Adipocyte (in vitro differentiated cells): ENCODE results near the gene GAS2.

ENCODE experiments used
- DNase-seq: peaks from one replicate; pipeline ENCODE4 v3.0.0-alpha.2; 2015; ENCODE audit warnings: low read depth
- H3K27me3 ChIP-seq: replicated peaks from 2 replicates; pipeline ENCODE4 v1.7.0; 2013; ENCODE audit warnings: mild to moderate bottlenecking, low read length, moderate library complexity; ENCODE audit not compliant: control insufficient read depth, insufficient read depth
- H3K36me3 ChIP-seq: 2 replicates; pipeline ENCODE4 v1.7.0; 2013; ENCODE audit warnings: low read length, mild to moderate bottlenecking, moderate library complexity; ENCODE audit not compliant: control insufficient read depth, insufficient read depth, severe bottlenecking
- H3K4me1 ChIP-seq: 2 replicates; pipeline ENCODE4 v1.7.0; 2013; ENCODE audit warnings: mild to moderate bottlenecking, low read length, moderate library complexity; ENCODE audit not compliant: control insufficient read depth, insufficient read depth
- H3K4me3 ChIP-seq: 2 replicates; pipeline ENCODE4 v1.7.0; 2013; ENCODE audit warnings: mild to moderate bottlenecking, low read length, moderate library complexity
- H3K9ac ChIP-seq: 2 replicates; pipeline ENCODE4 v1.7.0; 2013; ENCODE audit warnings: mild to moderate bottlenecking, low read length, moderate library complexity
- H3K9me3 ChIP-seq: 2 replicates; pipeline ENCODE4 v1.7.0; 2013; ENCODE audit warnings: mild to moderate bottlenecking, low read length, moderate library complexity; ENCODE audit not compliant: control insufficient read depth

GAS2 gene

GRCh38 chr11:22666325-22666687, at the start of gene GAS2:
Gene GAS2, plus strand, starts transcription at chr11:22666611. Its CDS starts 8,259 bp downstream, at chr11:22674870.
- H3K27me3 ChIP-seq: peaks cover 41% of the 10 kb centered on the region
- peak within 1 kb of the TSS; percentile 77 for H3K4me3 ChIP-seq
- no peaks in the 10 kb centered on the region for H3K9me3 ChIP-seq
- H3K9ac ChIP-seq: peak within 1 kb of the TSS; percentile 4
- no peaks in the 10 kb centered on the region for H3K36me3 ChIP-seq
- peaks cover 9% of the 10 kb centered on the region for H3K4me1 ChIP-seq
- DNase-seq: no peak

GRCh38 chr11:22617868-22618267, 48.5 kb upstream of the GAS2 start:
- Histone ChIP-seq H3K4me1 (no peaks in the 10 kb centered on the region), H3K36me3 (no peaks in the 10 kb centered on the region), H3K9me3 (peaks cover 13% of the 10 kb centered on the region), H3K9ac (no peak overlapping the region), H3K27me3 (no peaks in the 10 kb centered on the region), H3K4me3 (no peak overlapping the region)
- no peak for DNase-seq

GRCh38 chr11:22624742-22625447, 41.5 kb upstream of the GAS2 start:
- peak overlapping the region; percentile 87 for H3K4me3 ChIP-seq
- no peaks in the 10 kb centered on the region for H3K27me3 ChIP-seq
- peak; percentile 77 for DNase-seq
- H3K9ac ChIP-seq: peak overlapping the region; percentile 83
- no peaks in the 10 kb centered on the region for H3K9me3 ChIP-seq
- H3K36me3 ChIP-seq: no peaks in the 10 kb centered on the region
- H3K4me1 ChIP-seq: peaks cover 10% of the 10 kb centered on the region

GRCh38 chr11:22625448-22626287, 40.7 kb upstream of the GAS2 start, which contains the start of gene FANCF:
Gene FANCF, minus strand, starts transcription at chr11:22625823. Its CDS starts 13 bp downstream, at chr11:22625810.
- peak; percentile 99 for DNase-seq
- no peaks in the 10 kb centered on the region for H3K9me3 ChIP-seq
- H3K4me3 ChIP-seq: peak within 1 kb of the TSS; percentile 87
- no peaks in the 10 kb centered on the region for H3K36me3 ChIP-seq
- H3K27me3 ChIP-seq: no peaks in the 10 kb centered on the region
- H3K9ac ChIP-seq: peak within 1 kb of the TSS; percentile 83
- peaks cover 10% of the 10 kb centered on the region for H3K4me1 ChIP-seq

- Histone ChIP-seq H3K4me3 (peak overlapping the region; percentile 87), H3K4me1 (peaks cover 10% of the 10 kb centered on the region), H3K9ac (peak overlapping the region; percentile 83), H3K27me3 (no peaks in the 10 kb centered on the region), H3K9me3 (no peaks in the 10 kb centered on the region), H3K36me3 (no peaks in the 10 kb centered on the region)
- peak; percentile 0 for DNase-seq
Measured at GRCh38 chr11:22626573-22627239, 39.7 kb upstream of the GAS2 start.

GRCh38 chr11:22627421-22627820, 39.0 kb upstream of the GAS2 start:
- Histone ChIP-seq H3K4me3 (no peak overlapping the region), H3K9me3 (no peaks in the 10 kb centered on the region), H3K9ac (no peak overlapping the region), H3K4me1 (peaks cover 10% of the 10 kb centered on the region), H3K27me3 (no peaks in the 10 kb centered on the region), H3K36me3 (no peaks in the 10 kb centered on the region)
- DNase-seq: no peak

- H3K4me3 ChIP-seq: no peak overlapping the region
- DNase-seq: no peak
- no peak overlapping the region for H3K9ac ChIP-seq
- no peaks in the 10 kb centered on the region for H3K36me3 ChIP-seq
- no peaks in the 10 kb centered on the region for H3K9me3 ChIP-seq
- no peaks in the 10 kb centered on the region for H3K27me3 ChIP-seq
- no peaks in the 10 kb centered on the region for H3K4me1 ChIP-seq
Measured at GRCh38 chr11:22633354-22633902, 33.0 kb upstream of the GAS2 start.

- no peak for DNase-seq
- no peak overlapping the region for H3K4me3 ChIP-seq
- H3K9ac ChIP-seq: no peak overlapping the region
- H3K27me3 ChIP-seq: no peaks in the 10 kb centered on the region
- H3K4me1 ChIP-seq: no peaks in the 10 kb centered on the region
- H3K36me3 ChIP-seq: no peaks in the 10 kb centered on the region
- no peaks in the 10 kb centered on the region for H3K9me3 ChIP-seq
Measured at GRCh38 chr11:22634897-22635629, 31.3 kb upstream of the GAS2 start.

GRCh38 chr11:22635689-22636088, 30.7 kb upstream of the GAS2 start:
- no peaks in the 10 kb centered on the region for H3K36me3 ChIP-seq
- no peak for DNase-seq
- H3K9ac ChIP-seq: no peak overlapping the region
- no peaks in the 10 kb centered on the region for H3K9me3 ChIP-seq
- no peaks in the 10 kb centered on the region for H3K27me3 ChIP-seq
- no peaks in the 10 kb centered on the region for H3K4me1 ChIP-seq
- no peak overlapping the region for H3K4me3 ChIP-seq

GRCh38 chr11:22640862-22641261, 25.5 kb upstream of the GAS2 start:
- Histone ChIP-seq H3K4me1 (no peaks in the 10 kb centered on the region), H3K4me3 (no peak overlapping the region), H3K9ac (no peak overlapping the region), H3K9me3 (no peaks in the 10 kb centered on the region), H3K27me3 (no peaks in the 10 kb centered on the region), H3K36me3 (no peaks in the 10 kb centered on the region)
- no peak for DNase-seq
